B cell (primary cell): Measurements from ENCODE around the gene ADGRB2. TPM values are rescaled to one million over a fixed set of nuclear protein-coding genes. Genes with fewer than 3 reads are reported as not detected.
A peak's percentile ranks its signal among the peaks of the same experiment; 100 is the strongest.

Source experiments
- ATAC-seq: fragments of 200-7000 bp; cut with Tn5 transposase; one replicate; pipeline ENCODE4 v1.10.0; 2021; ENCODE audit warnings: low read depth, mild to moderate bottlenecking, moderate number of reproducible peaks, moderate library complexity
- CTCF ChIA-PET: fragments of 350-600 bp; sonication (Branson Sonifier 250); formaldehyde crosslinking; loops from one replicate; lab custom pipeline; 2021; ENCODE audit warnings: antibody characterized with exemption, inconsistent platforms; lab: Charles Lee
- POLR2A ChIA-PET: fragments of 350-600 bp; sonication (Branson Sonifier 250); formaldehyde crosslinking; loops from one replicate; lab custom pipeline; 2021; ENCODE audit warnings: antibody characterized with exemption; lab: Charles Lee
- DNase-seq: peaks from one replicate; pipeline ENCODE4 v3.0.0; 2013
- H2AFZ ChIP-seq: 2 replicates; pipeline ENCODE4 v1.6.1; 2012; ENCODE audit warnings: mild to moderate bottlenecking, low read depth, low read length; ENCODE audit not compliant: insufficient read depth, poor library complexity, severe bottlenecking
- H3K27ac ChIP-seq, 2 donors: 1 replicate in 1 of 2; 2 replicates in 1 of 2; pipeline ENCODE4 v1.5.1; 2012 to 2013; ENCODE audit warnings: low read length in 2 of 2, mild to moderate bottlenecking in 2 of 2, moderate library complexity in 1 of 2
- H3K27me3 ChIP-seq, 4 experiments: fragments of 200-600 bp in 1 of 4; sonication (generic) in 1 of 4; replicated peaks in 1 of 4; 1 replicate in 2 of 4; 2 replicates in 2 of 4; pipeline versions ENCODE4 v1.6.1 to v1.7.0; 2013 to 2016; ENCODE audit warnings: low read length in 3 of 4, mild to moderate bottlenecking in 2 of 4, mixed read lengths in 1 of 4, moderate library complexity in 1 of 4; ENCODE audit not compliant: insufficient read depth in 4 of 4, control insufficient read depth in 3 of 4; ENCODE audit errors: control extremely low read depth in 1 of 4
- H3K36me3 ChIP-seq, 2 experiments: replicated peaks in 1 of 2; 1 replicate in 1 of 2; 2 replicates in 1 of 2; pipeline versions ENCODE4 v1.6.1 to v1.7.1; 2013; ENCODE audit warnings: low read length in 1 of 2; ENCODE audit not compliant: insufficient read depth in 2 of 2, control insufficient read depth in 1 of 2; ENCODE audit errors: control extremely low read depth in 1 of 2, extremely low read depth in 1 of 2
- H3K4me1 ChIP-seq, 2 donors: fragments of 200-600 bp in 1 of 2; sonication (generic) in 1 of 2; 1 replicate in 1 of 2; 2 replicates in 1 of 2; pipeline versions ENCODE4 v1.5.1 to v1.6.1; 2013 to 2017; ENCODE audit warnings: low read length in 2 of 2; ENCODE audit not compliant: control insufficient read depth in 2 of 2, insufficient read depth in 2 of 2
- H3K4me2 ChIP-seq: replicated peaks from 2 replicates; pipeline ENCODE3; 2012; ENCODE audit warnings: mild to moderate bottlenecking, low read depth, low read length; ENCODE audit not compliant: poor library complexity, severe bottlenecking
- H3K4me3 ChIP-seq, 5 experiments: fragments of 200-600 bp in 1 of 5; sonication (generic) in 1 of 5; 1 replicate in 3 of 5; 2 replicates in 2 of 5; pipeline versions ENCODE4 v1.5.1 to v1.7.0; 2011 to 2016; ENCODE audit warnings: low read length in 4 of 5, mild to moderate bottlenecking in 4 of 5, low read depth in 2 of 5, control low read depth in 1 of 5, moderate library complexity in 1 of 5; ENCODE audit not compliant: insufficient read depth in 1 of 5; ENCODE audit errors: control extremely low read depth in 1 of 5, extremely low read depth in 1 of 5
- H3K79me2 ChIP-seq: fragments of 200-600 bp; sonication (generic); one replicate; pipeline ENCODE4 v1.6.0; 2016; ENCODE audit warnings: low read length; ENCODE audit not compliant: control insufficient read depth, insufficient read depth
- H3K9ac ChIP-seq: fragments of 200-600 bp; sonication (generic); 2 replicates; pipeline ENCODE4 v1.6.1; 2017; ENCODE audit warnings: mild to moderate bottlenecking, low read length, moderate library complexity
- H3K9me3 ChIP-seq, 3 donors: one replicate each; pipeline versions ENCODE4 v1.6.1 to v1.7.1; 2013; ENCODE audit warnings: low read length in 2 of 3; ENCODE audit not compliant: control insufficient read depth in 2 of 3, insufficient read depth in 1 of 3; ENCODE audit errors: control extremely low read depth in 1 of 3
- H4K20me1 ChIP-seq: 2 replicates; pipeline ENCODE4 v1.6.0; 2012; ENCODE audit warnings: mild to moderate bottlenecking, low read length; ENCODE audit not compliant: insufficient read depth, control insufficient read depth, poor library complexity, severe bottlenecking
- H3K27ac Mint-ChIP-seq: one replicate; pipeline ENCODE4 v1.8.0; 2021; ENCODE audit warnings: mixed read lengths
- H3K27me3 Mint-ChIP-seq: one replicate; pipeline ENCODE4 v1.8.0; 2021; ENCODE audit warnings: mixed read lengths
- H3K4me1 Mint-ChIP-seq: one replicate; pipeline ENCODE4 v1.8.0; 2021; ENCODE audit warnings: mixed read lengths
- H3K4me3 Mint-ChIP-seq: one replicate; pipeline ENCODE4 v1.8.0; 2021; ENCODE audit warnings: mixed read lengths
- H3K9me3 Mint-ChIP-seq: one replicate; pipeline ENCODE4 v1.8.0; 2022; ENCODE audit warnings: mixed read lengths; ENCODE audit not compliant: insufficient read depth
- EZH2 ChIP-seq: IDR thresholded peaks from 2 replicates; pipeline ENCODE4 v1.6.1; 2012; ENCODE audit warnings: borderline replicate concordance, low read depth, mild to moderate bottlenecking, moderate library complexity, low read length; ENCODE audit not compliant: insufficient read depth, poor library complexity, severe bottlenecking
- WGBS: methylation state at CpG from one replicate; pipeline ENCODE4 v1.1.5; 2013; ENCODE audit warnings: missing lambda C conversion rate; ENCODE audit not compliant: insufficient coverage; 5-methylcytosine and 5-hydroxymethylcytosine counted together
- intact Hi-C: fragments of 100-400 bp; cut with micrococcal nuclease; formaldehyde crosslinking; loops from one replicate; pipeline ENCODE4 v1.10.0; 2022
- polyA plus RNA-seq: library from polyadenylated mRNA; depleted of rRNA; stranded (reverse); fragments of >200 nt; gene quantifications from 2 replicates; pipeline ENCODE4 v1.2.3, GENCODE V29; 2012
- total RNA-seq, 2 donors: library from RNA; stranded (reverse); fragments of 120-200 nt in 1 of 2; gene quantifications; 1 replicate in 1 of 2; 2 replicates in 1 of 2; pipeline versions ENCODE4 v1.2.3 to v1.2.4, GENCODE V29; 2013 to 2022
- TF ChIP-seq, protein P1 (sequence below): fragments of 200-600 bp; IDR thresholded peaks from one replicate; pipeline ENCODE4 v1.8.0; 2022; ENCODE audit warnings: antibody characterized with exemption, mild to moderate bottlenecking

The ADGRB2 gene
- total and polyA plus RNA-seq, 2 donors (not counting 1 experiment from before 2014, with no cell fraction given), result 1.9 to 2.7 TPM

DNA sequence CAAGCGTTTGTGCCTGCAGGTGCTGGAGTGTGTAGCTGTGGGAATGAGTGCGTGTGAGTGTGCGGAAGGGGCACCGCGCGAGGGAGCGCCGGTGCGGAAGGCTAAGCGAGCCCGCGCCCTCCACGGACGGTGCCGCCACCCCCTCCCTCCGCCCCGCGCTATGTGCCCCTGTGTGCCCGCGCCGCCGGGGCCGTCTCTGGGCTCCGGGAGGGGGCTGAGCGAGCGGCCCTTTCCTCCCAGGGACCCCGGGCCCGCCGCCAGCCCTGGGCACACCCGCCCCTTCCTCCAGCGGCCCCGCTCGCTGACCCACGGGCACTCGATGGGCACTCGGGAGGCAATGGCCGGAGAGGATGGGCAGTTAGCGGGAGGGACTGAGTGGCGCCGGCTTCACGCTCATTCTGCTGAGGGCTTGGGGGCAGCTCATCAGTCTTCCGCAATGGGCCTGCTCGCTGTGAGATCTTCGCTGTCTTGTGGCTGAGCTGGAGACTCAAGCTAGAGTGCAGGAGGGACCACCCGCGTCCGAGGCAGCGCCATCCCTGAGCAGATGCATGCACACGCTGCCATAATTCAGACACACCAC lies 8.6 kb upstream of the ADGRB2 start:
- Histone ChIP-seq H3K9me3 (peaks cover 0 to 6% (median 0%) of the 10 kb centered on the region in 3 donors), H3K79me2 (no peaks in the 10 kb centered on the region), H3K4me2 (peak overlapping the region; percentile 90), H3K9ac (peak overlapping the region; percentile 64), H2AFZ (peak overlapping the region; percentile 81), H3K4me3 (peak overlapping the region; percentile 22 to 64 (median 45)), H3K27me3 (peaks cover 0 to 58% (median 40%) of the 10 kb centered on the region in 4 experiments), H4K20me1 (no peaks in the 10 kb centered on the region), H3K36me3 (no peaks in the 10 kb centered on the region), H3K27ac (no peak overlapping the region), H3K4me1 (peaks cover 38 to 39% of the 10 kb centered on the region in 2 donors)
- DNase-seq (no peak), ATAC-seq (peak; percentile 46)
- Mint-ChIP-seq H3K4me1 (peaks cover 38% of the 10 kb centered on the region), H3K27me3 (peaks cover 55% of the 10 kb centered on the region), H3K4me3 (peak overlapping the region; percentile 93), H3K27ac (no peak overlapping the region), H3K9me3 (no peaks in the 10 kb centered on the region)
- CTCF ChIA-PET, result interaction anchor here (1.0 kb wide), 1 partner anchor 16 kb away, joined by 3 read pairs; no protein-coding TSS in a partner anchor
- intact Hi-C loops, result loop anchor here (1.0 to 5.0 kb wide), 2 partner anchors 13 to 125 kb away; no protein-coding TSS in a partner anchor
- POLR2A ChIA-PET, result no interaction called here
- WGBS, result 15% methylated on average over 49 of the region's 49 CpGs
- TF ChIP-seq EZH2, result no peak
- TF ChIP-seq, protein P1, sequence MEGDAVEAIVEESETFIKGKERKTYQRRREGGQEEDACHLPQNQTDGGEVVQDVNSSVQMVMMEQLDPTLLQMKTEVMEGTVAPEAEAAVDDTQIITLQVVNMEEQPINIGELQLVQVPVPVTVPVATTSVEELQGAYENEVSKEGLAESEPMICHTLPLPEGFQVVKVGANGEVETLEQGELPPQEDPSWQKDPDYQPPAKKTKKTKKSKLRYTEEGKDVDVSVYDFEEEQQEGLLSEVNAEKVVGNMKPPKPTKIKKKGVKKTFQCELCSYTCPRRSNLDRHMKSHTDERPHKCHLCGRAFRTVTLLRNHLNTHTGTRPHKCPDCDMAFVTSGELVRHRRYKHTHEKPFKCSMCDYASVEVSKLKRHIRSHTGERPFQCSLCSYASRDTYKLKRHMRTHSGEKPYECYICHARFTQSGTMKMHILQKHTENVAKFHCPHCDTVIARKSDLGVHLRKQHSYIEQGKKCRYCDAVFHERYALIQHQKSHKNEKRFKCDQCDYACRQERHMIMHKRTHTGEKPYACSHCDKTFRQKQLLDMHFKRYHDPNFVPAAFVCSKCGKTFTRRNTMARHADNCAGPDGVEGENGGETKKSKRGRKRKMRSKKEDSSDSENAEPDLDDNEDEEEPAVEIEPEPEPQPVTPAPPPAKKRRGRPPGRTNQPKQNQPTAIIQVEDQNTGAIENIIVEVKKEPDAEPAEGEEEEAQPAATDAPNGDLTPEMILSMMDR, result no peak
